Measurements from ENCODE around the gene ARNT2. TPM values are rescaled to one million over a fixed set of nuclear protein-coding genes. Genes with fewer than 3 reads are reported as not detected.

The ARNT2 gene
- polyA plus RNA-seq, 2 donors, result 0.33 to 0.94 TPM

GRCh38 chr15:80607287-80607980 is 203.3 kb downstream of the ARNT2 start:
- Histone ChIP-seq H3K9me3 (ENCODE audit: control insufficient read depth in 2 of 2, insufficient read depth in 1 of 2, low read depth in 1 of 2, low read length in 1 of 2) (no peaks in the 10 kb centered on the region), H3K27ac (ENCODE audit: low read depth in 2 of 2, low read length in 1 of 2) (no peak overlapping the region)
- WGBS, 2 donors, result 71 to 75% methylated on average over 4 of the region's 4 CpGs

GRCh38 chr15:80608688-80609087 is 204.5 kb downstream of the ARNT2 start:
- no peaks in the 10 kb centered on the region for H3K36me3 ChIP-seq (ENCODE audit: control insufficient read depth in 2 of 2, insufficient read depth in 2 of 2, low read length in 1 of 2)
- no peaks in the 10 kb centered on the region for H3K9me3 ChIP-seq (ENCODE audit: control insufficient read depth in 2 of 2, insufficient read depth in 1 of 2, low read depth in 1 of 2, low read length in 1 of 2)
- peaks cover 0 to 6% of the 10 kb centered on the region in 2 donors for H3K4me1 ChIP-seq (ENCODE audit: control insufficient read depth in 2 of 2, insufficient read depth in 2 of 2, low read length in 1 of 2)
- WGBS, 2 donors, result 21 to 22% methylated on average over 1 of the region's 1 CpG
- no peaks in the 10 kb centered on the region for H3K27me3 ChIP-seq (ENCODE audit: control insufficient read depth in 1 of 2, insufficient read depth in 2 of 2, low read length in 2 of 2)
- no peak overlapping the region for H3K4me3 ChIP-seq (ENCODE audit: low read depth in 1 of 2, low read length in 2 of 2)
- H3K27ac ChIP-seq (ENCODE audit: low read depth in 2 of 2, low read length in 1 of 2), result peak overlapping the region in 1 of 2 donors; percentile 24

More at GRCh38 chr15:80607287-80607980, 203.3 kb downstream of the ARNT2 start:
- Histone ChIP-seq H3K27me3 (ENCODE audit: control insufficient read depth in 1 of 2, insufficient read depth in 2 of 2, low read length in 2 of 2) (no peaks in the 10 kb centered on the region), H3K4me1 (ENCODE audit: control insufficient read depth in 2 of 2, insufficient read depth in 2 of 2, low read length in 1 of 2) (peaks cover 0 to 6% of the 10 kb centered on the region in 2 donors), H3K36me3 (ENCODE audit: control insufficient read depth in 2 of 2, insufficient read depth in 2 of 2, low read length in 1 of 2) (no peaks in the 10 kb centered on the region), H3K4me3 (ENCODE audit: low read depth in 1 of 2, low read length in 2 of 2) (no peak overlapping the region)

GRCh38 chr15:80609091-80609490 is 204.9 kb downstream of the ARNT2 start:
- Histone ChIP-seq H3K27ac (ENCODE audit: low read depth in 2 of 2, low read length in 1 of 2) (peak overlapping the region in 1 of 2 donors; percentile 27), H3K27me3 (ENCODE audit: control insufficient read depth in 1 of 2, insufficient read depth in 2 of 2, low read length in 2 of 2) (no peaks in the 10 kb centered on the region), H3K4me1 (ENCODE audit: control insufficient read depth in 2 of 2, insufficient read depth in 2 of 2, low read length in 1 of 2) (peaks cover 0 to 6% of the 10 kb centered on the region in 2 donors), H3K4me3 (ENCODE audit: low read depth in 1 of 2, low read length in 2 of 2) (no peak overlapping the region), H3K36me3 (ENCODE audit: control insufficient read depth in 2 of 2, insufficient read depth in 2 of 2, low read length in 1 of 2) (no peaks in the 10 kb centered on the region), H3K9me3 (ENCODE audit: control insufficient read depth in 2 of 2, insufficient read depth in 1 of 2, low read depth in 1 of 2, low read length in 1 of 2) (no peaks in the 10 kb centered on the region)
- 23 to 43% methylated on average over 4 of the region's 4 CpGs for WGBS, 2 donors

GRCh38 chr15:80609512-80609946 is 205.3 kb downstream of the ARNT2 start:
- Histone ChIP-seq H3K36me3 (ENCODE audit: control insufficient read depth in 2 of 2, insufficient read depth in 2 of 2, low read length in 1 of 2) (no peaks in the 10 kb centered on the region), H3K9me3 (ENCODE audit: control insufficient read depth in 2 of 2, insufficient read depth in 1 of 2, low read depth in 1 of 2, low read length in 1 of 2) (no peaks in the 10 kb centered on the region), H3K27me3 (ENCODE audit: control insufficient read depth in 1 of 2, insufficient read depth in 2 of 2, low read length in 2 of 2) (no peaks in the 10 kb centered on the region), H3K27ac (ENCODE audit: low read depth in 2 of 2, low read length in 1 of 2) (peak overlapping the region in 1 of 2 donors; percentile 27), H3K4me1 (ENCODE audit: control insufficient read depth in 2 of 2, insufficient read depth in 2 of 2, low read length in 1 of 2) (peaks cover 0 to 6% of the 10 kb centered on the region in 2 donors), H3K4me3 (ENCODE audit: low read depth in 1 of 2, low read length in 2 of 2) (no peak overlapping the region)
- WGBS, 2 donors, result 28 to 33% methylated on average over 4 of the region's 4 CpGs

GRCh38 chr15:80611543-80612080 is 207.4 kb downstream of the ARNT2 start:
- Histone ChIP-seq H3K27me3 (ENCODE audit: control insufficient read depth in 1 of 2, insufficient read depth in 2 of 2, low read length in 2 of 2) (no peaks in the 10 kb centered on the region), H3K36me3 (ENCODE audit: control insufficient read depth in 2 of 2, insufficient read depth in 2 of 2, low read length in 1 of 2) (no peaks in the 10 kb centered on the region), H3K4me1 (ENCODE audit: control insufficient read depth in 2 of 2, insufficient read depth in 2 of 2, low read length in 1 of 2) (peaks cover 4 to 14% of the 10 kb centered on the region in 2 donors), H3K27ac (ENCODE audit: low read depth in 2 of 2, low read length in 1 of 2) (no peak overlapping the region), H3K4me3 (ENCODE audit: low read depth in 1 of 2, low read length in 2 of 2) (no peak overlapping the region), H3K9me3 (ENCODE audit: control insufficient read depth in 2 of 2, insufficient read depth in 1 of 2, low read depth in 1 of 2, low read length in 1 of 2) (no peaks in the 10 kb centered on the region)
- 88 to 93% methylated on average over 7 of the region's 7 CpGs for WGBS, 2 donors

- WGBS, 2 donors, result 73 to 87% methylated on average over 7 of the region's 7 CpGs
- no peaks in the 10 kb centered on the region for H3K9me3 ChIP-seq (ENCODE audit: control insufficient read depth in 2 of 2, insufficient read depth in 1 of 2, low read depth in 1 of 2, low read length in 1 of 2)
- H3K4me1 ChIP-seq (ENCODE audit: control insufficient read depth in 2 of 2, insufficient read depth in 2 of 2, low read length in 1 of 2), result peaks cover 4 to 14% of the 10 kb centered on the region in 2 donors
- H3K4me3 ChIP-seq (ENCODE audit: low read depth in 1 of 2, low read length in 2 of 2), result no peak overlapping the region
- no peaks in the 10 kb centered on the region for H3K27me3 ChIP-seq (ENCODE audit: control insufficient read depth in 1 of 2, insufficient read depth in 2 of 2, low read length in 2 of 2)
- H3K36me3 ChIP-seq (ENCODE audit: control insufficient read depth in 2 of 2, insufficient read depth in 2 of 2, low read length in 1 of 2), result no peaks in the 10 kb centered on the region
- no peak overlapping the region for H3K27ac ChIP-seq (ENCODE audit: low read depth in 2 of 2, low read length in 1 of 2)
These were observed 208.1 kb downstream of the ARNT2 start for GRCh38 chr15:80612118-80612823.

- no peaks in the 10 kb centered on the region for H3K9me3 ChIP-seq (ENCODE audit: control insufficient read depth in 2 of 2, insufficient read depth in 1 of 2, low read depth in 1 of 2, low read length in 1 of 2)
- no peaks in the 10 kb centered on the region for H3K36me3 ChIP-seq (ENCODE audit: control insufficient read depth in 2 of 2, insufficient read depth in 2 of 2, low read length in 1 of 2)
- peaks cover 4 to 14% of the 10 kb centered on the region in 2 donors for H3K4me1 ChIP-seq (ENCODE audit: control insufficient read depth in 2 of 2, insufficient read depth in 2 of 2, low read length in 1 of 2)
- 88 to 89% methylated on average over 10 of the region's 10 CpGs for WGBS, 2 donors
- H3K27me3 ChIP-seq (ENCODE audit: control insufficient read depth in 1 of 2, insufficient read depth in 2 of 2, low read length in 2 of 2), result no peaks in the 10 kb centered on the region
- no peak overlapping the region for H3K27ac ChIP-seq (ENCODE audit: low read depth in 2 of 2, low read length in 1 of 2)
- H3K4me3 ChIP-seq (ENCODE audit: low read depth in 1 of 2, low read length in 2 of 2), result no peak overlapping the region
These were observed 209.7 kb downstream of the ARNT2 start for GRCh38 chr15:80613762-80614365.

GRCh38 chr15:80614711-80615360 is 210.7 kb downstream of the ARNT2 start:
- H3K9me3 ChIP-seq (ENCODE audit: control insufficient read depth in 2 of 2, insufficient read depth in 1 of 2, low read depth in 1 of 2, low read length in 1 of 2), result no peaks in the 10 kb centered on the region
- WGBS, 2 donors, result 91 to 92% methylated on average over 20 of the region's 20 CpGs
- no peak overlapping the region for H3K4me3 ChIP-seq (ENCODE audit: low read depth in 1 of 2, low read length in 2 of 2)
- H3K27ac ChIP-seq (ENCODE audit: low read depth in 2 of 2, low read length in 1 of 2), result no peak overlapping the region
- H3K27me3 ChIP-seq (ENCODE audit: control insufficient read depth in 1 of 2, insufficient read depth in 2 of 2, low read length in 2 of 2), result no peaks in the 10 kb centered on the region
- peaks cover 4 to 11% of the 10 kb centered on the region in 2 donors for H3K4me1 ChIP-seq (ENCODE audit: control insufficient read depth in 2 of 2, insufficient read depth in 2 of 2, low read length in 1 of 2)
- no peaks in the 10 kb centered on the region for H3K36me3 ChIP-seq (ENCODE audit: control insufficient read depth in 2 of 2, insufficient read depth in 2 of 2, low read length in 1 of 2)

- H3K27ac ChIP-seq (ENCODE audit: low read depth in 2 of 2, low read length in 1 of 2), result peak overlapping the region; percentile 15 to 19
- no peaks in the 10 kb centered on the region for H3K27me3 ChIP-seq (ENCODE audit: control insufficient read depth in 1 of 2, insufficient read depth in 2 of 2, low read length in 2 of 2)
- H3K4me3 ChIP-seq (ENCODE audit: low read depth in 1 of 2, low read length in 2 of 2), result no peak overlapping the region
- WGBS, 2 donors, result 94 to 96% methylated on average over 4 of the region's 4 CpGs
- no peaks in the 10 kb centered on the region for H3K9me3 ChIP-seq (ENCODE audit: control insufficient read depth in 2 of 2, insufficient read depth in 1 of 2, low read depth in 1 of 2, low read length in 1 of 2)
- H3K4me1 ChIP-seq (ENCODE audit: control insufficient read depth in 2 of 2, insufficient read depth in 2 of 2, low read length in 1 of 2), result peaks cover 4 to 11% of the 10 kb centered on the region in 2 donors
- H3K36me3 ChIP-seq (ENCODE audit: control insufficient read depth in 2 of 2, insufficient read depth in 2 of 2, low read length in 1 of 2), result no peaks in the 10 kb centered on the region
These were observed 211.2 kb downstream of the ARNT2 start for GRCh38 chr15:80615361-80615736.
